H1 (cell line): Measurements from ENCODE around the gene P3H2. TPM values are rescaled to one million over a fixed set of nuclear protein-coding genes. Genes with fewer than 3 reads are reported as not detected.

Experiments used
- CTCF ChIA-PET: fragments of 300-600 bp; sonication (Branson Sonifier 250); formaldehyde crosslinking; loops from one replicate; lab custom pipeline; 2021; ENCODE audit not compliant: partially characterized antibody; lab: Charles Lee
- POLR2A ChIA-PET: fragments of 300-600 bp; sonication (Branson Sonifier 250); formaldehyde crosslinking; loops from one replicate; lab custom pipeline; 2021; ENCODE audit warnings: inconsistent platforms; ENCODE audit not compliant: partially characterized antibody; lab: Charles Lee
- DNase-seq, 2 experiments: peaks; one replicate each; pipeline versions ENCODE4 v3.0.0 to v3.0.0-alpha.2; 2010 to 2022; ENCODE audit warnings: low spot score in 2 of 2, low read depth in 1 of 2, mixed read lengths in 1 of 2
- FAIRE-seq: peaks from 2 replicates; lab custom pipeline; 2011; peaks lifted over from hg19 to GRCh38; lab: Jason Lieb, UNC
- H2AFZ ChIP-seq: 2 replicates; pipeline ENCODE4 v1.8.1; 2012; ENCODE audit warnings: low read length, inconsistent platforms
- H2AK5ac ChIP-seq: 2 replicates; pipeline ENCODE4 v1.6.1; 2013; ENCODE audit warnings: low read depth, low read length
- H2BK120ac ChIP-seq: replicated peaks from 2 replicates; pipeline ENCODE3; 2013; ENCODE audit warnings: low read depth, low read length, inconsistent platforms
- H2BK12ac ChIP-seq: 2 replicates; pipeline ENCODE4 v1.6.1; 2013; ENCODE audit warnings: low read depth, low read length
- H2BK15ac ChIP-seq: 2 replicates; pipeline ENCODE4 v1.6.1; 2013; ENCODE audit warnings: low read length
- H2BK20ac ChIP-seq: 2 replicates; pipeline ENCODE4 v1.6.1; 2013; ENCODE audit warnings: low read length
- H2BK5ac ChIP-seq: 2 replicates; pipeline ENCODE4 v1.6.1; 2013; ENCODE audit warnings: low read depth, low read length
- H3K14ac ChIP-seq: 2 replicates; pipeline ENCODE4 v1.6.1; 2013; ENCODE audit warnings: inconsistent platforms; ENCODE audit not compliant: insufficient read length
- H3K18ac ChIP-seq: 2 replicates; pipeline ENCODE4 v1.6.1; 2013; ENCODE audit warnings: low read length; ENCODE audit errors: extremely low read depth
- H3K23ac ChIP-seq: 2 replicates; pipeline ENCODE4 v1.6.1; 2013; ENCODE audit warnings: inconsistent platforms; ENCODE audit not compliant: insufficient read length
- H3K23me2 ChIP-seq: 2 replicates; pipeline ENCODE4 v1.6.1; 2013; ENCODE audit warnings: low read depth, low read length
- H3K27ac ChIP-seq: 2 replicates; pipeline ENCODE4 v1.6.1; 2011; ENCODE audit warnings: low read depth, low read length, inconsistent platforms
- H3K27me3 ChIP-seq, 4 experiments: replicated peaks in 1 of 4; 1 replicate in 1 of 4; 2 replicates in 3 of 4; pipeline versions ENCODE4 v1.6.1 to v1.8.1; 2011 to 2013; ENCODE audit warnings: low read length in 3 of 4, mild to moderate bottlenecking in 3 of 4, inconsistent platforms in 2 of 4, mixed read lengths in 2 of 4, moderate library complexity in 1 of 4; ENCODE audit not compliant: control insufficient read depth in 3 of 4, insufficient read depth in 3 of 4; ENCODE audit errors: extremely low read depth in 1 of 4
- H3K36me3 ChIP-seq, 4 experiments: 2 replicates each; pipeline versions ENCODE4 v1.6.1 to v1.8.1; 2011 to 2013; ENCODE audit warnings: mild to moderate bottlenecking in 4 of 4, low read length in 3 of 4, moderate library complexity in 2 of 4, control low read depth in 1 of 4, inconsistent platforms in 1 of 4; ENCODE audit not compliant: insufficient read depth in 4 of 4, control insufficient read depth in 2 of 4
- H3K4ac ChIP-seq: replicated peaks from 2 replicates; pipeline ENCODE3; 2013; ENCODE audit warnings: low read length, low read depth, mixed read lengths, inconsistent platforms; ENCODE audit not compliant: insufficient read length
- H3K4me1 ChIP-seq, 4 experiments: replicated peaks in 1 of 4; 1 replicate in 1 of 4; 2 replicates in 3 of 4; pipeline versions ENCODE4 v1.6.1 to v1.8.1; 2011 to 2013; ENCODE audit warnings: low read length in 3 of 4, inconsistent platforms in 2 of 4, mixed read lengths in 1 of 4; ENCODE audit not compliant: insufficient read depth in 4 of 4, control insufficient read depth in 3 of 4
- H3K4me2 ChIP-seq, 2 experiments: 2 replicates each; pipeline versions ENCODE4 v1.6.1 to v1.8.1; 2011 to 2013; ENCODE audit warnings: low read depth in 2 of 2, low read length in 2 of 2, control low read depth in 1 of 2, inconsistent platforms in 1 of 2, mild to moderate bottlenecking in 1 of 2; ENCODE audit not compliant: insufficient read depth in 1 of 2
- H3K4me3 ChIP-seq, 4 experiments: fragments of 200-600, 300-600 bp in 1 of 4; sonication (generic), shearing (Covaris generic), sonication (Bioruptor Twin) in 1 of 4; 2 replicates each; pipeline versions ENCODE4 v1.5.1 to v1.8.1; 2011 to 2016; ENCODE audit warnings: low read length in 4 of 4, low read depth in 3 of 4, control low read depth in 2 of 4, inconsistent platforms in 2 of 4, mild to moderate bottlenecking in 2 of 4, mixed read lengths in 1 of 4, moderate library complexity in 1 of 4; ENCODE audit not compliant: insufficient read depth in 2 of 4; ENCODE audit errors: extremely low read depth in 1 of 4
- H3K56ac ChIP-seq: replicated peaks from 2 replicates; pipeline ENCODE3; 2013; ENCODE audit warnings: low read depth, mild to moderate bottlenecking, mixed read lengths, low read length, inconsistent platforms; ENCODE audit not compliant: insufficient read length
- H3K79me1 ChIP-seq: 2 replicates; pipeline ENCODE4 v1.6.1; 2013; ENCODE audit warnings: low read depth, low read length, control low read depth
- H3K79me2 ChIP-seq, 2 experiments: 2 replicates each; pipeline versions ENCODE4 v1.6.1 to v1.8.1; 2012 to 2013; ENCODE audit warnings: low read length in 2 of 2, mild to moderate bottlenecking in 2 of 2, inconsistent platforms in 1 of 2; ENCODE audit not compliant: insufficient read depth in 2 of 2, control insufficient read depth in 1 of 2
- H3K9ac ChIP-seq, 4 experiments: replicated peaks in 1 of 4; 1 replicate in 1 of 4; 2 replicates in 3 of 4; pipeline versions ENCODE4 v1.6.1 to v1.8.1; 2011 to 2013; ENCODE audit warnings: low read depth in 3 of 4, low read length in 3 of 4, control low read depth in 2 of 4, mild to moderate bottlenecking in 2 of 4, moderate library complexity in 2 of 4, inconsistent platforms in 1 of 4; ENCODE audit errors: extremely low read depth in 1 of 4
- H3K9me3 ChIP-seq, 2 experiments: 2 replicates each; pipeline versions ENCODE4 v1.6.1 to v1.8.1; 2012 to 2013; ENCODE audit warnings: mild to moderate bottlenecking in 2 of 2, moderate library complexity in 2 of 2, control low read depth in 1 of 2, inconsistent platforms in 1 of 2, low read depth in 1 of 2, low read length in 1 of 2, mixed read lengths in 1 of 2; ENCODE audit not compliant: insufficient read depth in 2 of 2
- H4K20me1 ChIP-seq, 2 experiments: replicated peaks in 1 of 2; 2 replicates each; pipeline versions ENCODE3 to v1.8.1; 2011 to 2013; ENCODE audit warnings: inconsistent platforms in 2 of 2, low read length in 2 of 2, mild to moderate bottlenecking in 1 of 2; ENCODE audit not compliant: insufficient read depth in 2 of 2, control insufficient read depth in 1 of 2
- H4K5ac ChIP-seq: 2 replicates; pipeline ENCODE4 v1.6.1; 2013; ENCODE audit warnings: low read length, low read depth, mixed read lengths, inconsistent platforms; ENCODE audit not compliant: insufficient read length
- H4K8ac ChIP-seq: 2 replicates; pipeline ENCODE4 v1.8.0; 2013; ENCODE audit warnings: mild to moderate bottlenecking, moderate library complexity, low read length, inconsistent platforms; ENCODE audit not compliant: insufficient read depth; ENCODE audit errors: extremely low read depth
- H4K91ac ChIP-seq: replicated peaks from 2 replicates; pipeline ENCODE3; 2013; ENCODE audit warnings: low read length, mixed read lengths, inconsistent platforms; ENCODE audit not compliant: insufficient read length
- CEBPB ChIP-seq: IDR thresholded peaks from 2 replicates; pipeline ENCODE4 v1.6.1; 2012; ENCODE audit warnings: low read depth, low read length
- CTCF ChIP-seq, 3 experiments: IDR thresholded peaks; 1 replicate in 2 of 3; 2 replicates in 1 of 3; pipeline versions ENCODE4 v1.5.1 to v1.6.1; 2011; ENCODE audit warnings: low read length in 3 of 3, mild to moderate bottlenecking in 3 of 3, inconsistent platforms in 2 of 3, low read depth in 1 of 3, moderate library complexity in 1 of 3; ENCODE audit not compliant: insufficient read depth in 1 of 3; ENCODE audit errors: control extremely low read depth in 1 of 3
- EZH2 ChIP-seq: fragments of 200-600 bp; sonication (generic); IDR thresholded peaks from 2 replicates; pipeline ENCODE4 v1.7.1; 2012; ENCODE audit warnings: low read depth, mild to moderate bottlenecking, moderate library complexity, low read length, inconsistent platforms; ENCODE audit not compliant: severe bottlenecking
- RAD21 ChIP-seq, 2 experiments: IDR thresholded peaks in 1 of 2; conservative IDR thresholded peaks in 1 of 2; 2 replicates each; pipeline ENCODE4 v1.6.1; 2011; ENCODE audit warnings: low read depth in 2 of 2, low read length in 2 of 2, improper control_type of control experiment in 1 of 2, inconsistent platforms in 1 of 2, mild to moderate bottlenecking in 1 of 2, moderate library complexity in 1 of 2
- WGBS, 2 experiments: shearing (Covaris generic) in 1 of 2; methylation state at CpG; one replicate each; pipeline versions ENCODE4 v1.1.6 to v1.1.7; 2013 to 2015; ENCODE audit warnings: low lambda C conversion rate in 2 of 2, mixed read lengths in 2 of 2, inconsistent platforms in 1 of 2, low coverage in 1 of 2, missing lambda C conversion rate in 1 of 2; ENCODE audit not compliant: insufficient replicate concordance in 2 of 2, insufficient coverage in 1 of 2, insufficient read length in 1 of 2; ENCODE audit errors: extremely low coverage in 1 of 2, missing lambda C conversion rate in 1 of 2; 5-methylcytosine and 5-hydroxymethylcytosine counted together
- polyA plus RNA-seq, 7 experiments: library from polyadenylated mRNA; depleted of rRNA in 3 of 7; stranded (reverse) in 5 of 7; unstranded in 2 of 7; fragments of >200 nt in 5 of 7; fragments of 200-250 nt in 2 of 7; gene quantifications; 1 replicate in 5 of 7; 2 replicates in 1 of 7; 4 replicates in 1 of 7; pipeline versions ENCODE4 v1.2.1 to v1.2.3, GENCODE V29; 2011 to 2013; ENCODE audit warnings: missing spikeins in 2 of 7, mixed read lengths in 2 of 7
- total RNA-seq: library from RNA; stranded (reverse); fragmentation: NEBNext Ultra II Directional; extraction: Animal tissue kit (Norgen Biotek cat#: 25700); gene quantifications from 2 replicates; pipeline ENCODE4 v1.2.1, GENCODE V29; 2021

P3H2 gene
- total and polyA plus RNA-seq, 2 of the 8 experiments (the other 6 are each of a cell fraction or from before 2014, with no cell fraction given) = 40.5 to 60.4 TPM

GRCh38 chr3:189947948-189948723, 172.6 kb downstream of the P3H2 start:
- Histone ChIP-seq H4K91ac (no peak overlapping the region), H4K20me1 (no peaks in the 10 kb centered on the region), H3K79me2 (no peaks in the 10 kb centered on the region), H3K4me1 (no peaks in the 10 kb centered on the region), H2BK12ac (no peak overlapping the region), H3K23ac (no peak overlapping the region), H3K27ac (no peak overlapping the region), H3K18ac (no peak overlapping the region), H2BK15ac (no peak overlapping the region), H3K9me3 (no peaks in the 10 kb centered on the region), H3K4ac (no peak overlapping the region), H3K4me3 (no peak overlapping the region), H3K9ac (no peak overlapping the region), H4K8ac (no peak overlapping the region), H2AK5ac (no peak overlapping the region), H2BK5ac (no peak overlapping the region), H3K14ac (no peak overlapping the region), H3K27me3 (no peaks in the 10 kb centered on the region), H2AFZ (no peak overlapping the region), H2BK20ac (no peak overlapping the region), H3K4me2 (no peak overlapping the region), H3K36me3 (no peaks in the 10 kb centered on the region), H3K23me2 (no peaks in the 10 kb centered on the region; the same call in 1 of the 2 replicates), H3K79me1 (no peaks in the 10 kb centered on the region), H2BK120ac (no peak overlapping the region), H4K5ac (no peak overlapping the region), H3K56ac (no peak overlapping the region)
- CTCF ChIA-PET = interaction anchor here (0.6 to 6.8 kb wide), 45 partner anchors 9 to 744 kb away, joined by 3 to 68 read pairs (median 3); no protein-coding TSS in a partner anchor
- TF ChIP-seq EZH2 = no peak
- TF ChIP-seq CTCF (IDR thresholded peaks at IDR 0.05; ENCODE audit: control extremely low read depth in 1 of 3, insufficient read depth in 1 of 3, low read depth in 1 of 3, low read length in 3 of 3) = peak in 2 of 3 experiments; percentile 55 to 56; a peak in 2 of 4 replicates
- no peak for TF ChIP-seq CEBPB
- peak; percentile 90 for TF ChIP-seq RAD21 (IDR thresholded peaks at IDR 0.05 in 1 of 2, conservative IDR thresholded peaks at IDR 0.05 in 1 of 2; ENCODE audit: low read depth in 2 of 2, low read length in 2 of 2)
- FAIRE-seq = peak; percentile 55
- WGBS, 2 experiments = 57% methylated on average over 6 of the region's 6 CpGs; no CpG with 5 or more reads in 1 of the 2 experiments
- POLR2A ChIA-PET = interaction anchor here (0.7 kb wide), 1 partner anchor 9 kb away, joined by 3 read pairs; no protein-coding TSS in a partner anchor
- no peak for DNase-seq
